Omental fat pad (tissue), 4 donors: Measurements from ENCODE around the gene DIRAS2. TPM values are rescaled to one million over a fixed set of nuclear protein-coding genes. Genes with fewer than 3 reads are reported as not detected.

Experiments used
- ATAC-seq: fragments of 150-250 bp; one replicate; pipeline ENCODE4 v1.9.1; 2016; ENCODE audit warnings: mild to moderate bottlenecking, moderate library complexity; ENCODE audit not compliant: low FRiP score
- DNase-seq: peaks from one replicate; pipeline ENCODE4 v3.0.0-alpha.2; 2019; ENCODE audit warnings: low spot score
- total RNA-seq, 4 donors: library from RNA; depleted of rRNA; stranded (reverse); fragments of >200 nt; gene quantifications; one replicate each; pipeline ENCODE4 v1.1.0, GENCODE V29; 2016
- TF ChIP-seq, protein P1 (sequence below), 3 donors: fragments of 450-650 bp; IDR thresholded peaks; one replicate each; pipeline ENCODE4 v1.5.1; 2016 to 2017; ENCODE audit warnings: antibody characterized with exemption in 3 of 3, mild to moderate bottlenecking in 3 of 3, moderate library complexity in 2 of 3

The DIRAS2 gene
- total RNA-seq, 4 donors from 2014 or later: 0.12 TPM; not detected in 3

DNA sequence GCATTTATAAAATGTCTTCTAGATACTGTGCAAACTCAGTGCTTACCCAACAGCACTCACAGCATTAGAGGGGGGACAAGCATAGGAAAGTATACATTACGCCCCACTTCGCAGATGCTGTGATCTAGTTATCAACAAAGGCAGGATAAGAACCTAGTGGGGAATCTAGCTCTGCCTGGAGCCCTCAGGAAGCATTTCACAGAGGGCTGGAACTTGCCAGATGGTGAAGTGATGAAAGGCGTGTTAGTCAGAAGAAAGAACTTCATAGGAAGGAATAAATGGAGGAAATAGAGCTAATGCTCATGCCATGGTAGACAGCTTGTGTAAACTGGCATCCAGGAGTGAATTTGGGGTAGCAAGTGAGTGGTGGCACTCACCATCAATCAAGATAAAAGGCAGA is 25.8 kb downstream of the DIRAS2 start:
- TF ChIP-seq, protein P1, sequence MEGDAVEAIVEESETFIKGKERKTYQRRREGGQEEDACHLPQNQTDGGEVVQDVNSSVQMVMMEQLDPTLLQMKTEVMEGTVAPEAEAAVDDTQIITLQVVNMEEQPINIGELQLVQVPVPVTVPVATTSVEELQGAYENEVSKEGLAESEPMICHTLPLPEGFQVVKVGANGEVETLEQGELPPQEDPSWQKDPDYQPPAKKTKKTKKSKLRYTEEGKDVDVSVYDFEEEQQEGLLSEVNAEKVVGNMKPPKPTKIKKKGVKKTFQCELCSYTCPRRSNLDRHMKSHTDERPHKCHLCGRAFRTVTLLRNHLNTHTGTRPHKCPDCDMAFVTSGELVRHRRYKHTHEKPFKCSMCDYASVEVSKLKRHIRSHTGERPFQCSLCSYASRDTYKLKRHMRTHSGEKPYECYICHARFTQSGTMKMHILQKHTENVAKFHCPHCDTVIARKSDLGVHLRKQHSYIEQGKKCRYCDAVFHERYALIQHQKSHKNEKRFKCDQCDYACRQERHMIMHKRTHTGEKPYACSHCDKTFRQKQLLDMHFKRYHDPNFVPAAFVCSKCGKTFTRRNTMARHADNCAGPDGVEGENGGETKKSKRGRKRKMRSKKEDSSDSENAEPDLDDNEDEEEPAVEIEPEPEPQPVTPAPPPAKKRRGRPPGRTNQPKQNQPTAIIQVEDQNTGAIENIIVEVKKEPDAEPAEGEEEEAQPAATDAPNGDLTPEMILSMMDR (IDR thresholded peaks at IDR 0.05): no peak
- DNase-seq: no peak
- ATAC-seq: no peak

DNA sequence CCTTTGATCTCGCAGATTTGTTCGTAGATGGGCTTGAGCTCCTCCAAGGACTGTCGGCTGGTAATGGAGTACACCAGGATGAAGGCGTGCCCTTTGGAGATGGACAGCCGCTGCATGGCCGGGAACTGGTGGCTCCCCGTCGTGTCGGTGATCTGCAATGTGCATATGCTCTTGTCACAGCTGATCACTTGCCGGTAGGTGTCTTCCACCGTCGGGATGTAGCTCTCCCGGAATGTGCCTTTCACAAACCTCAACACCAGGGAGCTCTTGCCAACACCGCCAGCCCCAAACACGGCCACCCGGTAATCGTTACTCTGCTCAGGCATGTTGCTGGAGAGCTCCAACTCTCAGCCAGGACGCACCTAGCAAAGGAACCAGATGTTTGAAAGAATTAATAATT is 29.1 kb downstream of the DIRAS2 start:
- ATAC-seq: no peak
- TF ChIP-seq, protein P1 (IDR thresholded peaks at IDR 0.05): no peak
- no peak for DNase-seq

DNA sequence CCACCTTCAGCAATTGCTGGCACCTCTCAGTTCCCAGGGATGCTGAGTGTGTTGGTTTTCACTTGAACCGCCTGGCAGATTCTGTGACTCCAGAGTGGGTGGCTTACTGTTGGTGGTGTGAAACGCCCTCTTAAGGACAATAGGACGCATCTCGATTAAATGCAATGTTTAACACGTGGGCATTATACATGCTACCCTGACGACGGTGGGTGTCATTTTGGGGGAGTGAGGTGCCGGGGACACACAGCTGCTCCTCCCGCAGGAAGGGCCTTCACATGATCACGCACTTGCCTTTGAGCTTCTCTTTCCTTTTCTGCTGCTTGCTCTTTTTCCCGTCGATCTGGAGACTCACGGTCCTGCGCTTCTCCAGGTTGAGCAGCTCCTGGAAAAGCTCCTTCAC is 29.7 kb downstream of the DIRAS2 start:
- TF ChIP-seq, protein P1 (IDR thresholded peaks at IDR 0.05): no peak

DNA sequence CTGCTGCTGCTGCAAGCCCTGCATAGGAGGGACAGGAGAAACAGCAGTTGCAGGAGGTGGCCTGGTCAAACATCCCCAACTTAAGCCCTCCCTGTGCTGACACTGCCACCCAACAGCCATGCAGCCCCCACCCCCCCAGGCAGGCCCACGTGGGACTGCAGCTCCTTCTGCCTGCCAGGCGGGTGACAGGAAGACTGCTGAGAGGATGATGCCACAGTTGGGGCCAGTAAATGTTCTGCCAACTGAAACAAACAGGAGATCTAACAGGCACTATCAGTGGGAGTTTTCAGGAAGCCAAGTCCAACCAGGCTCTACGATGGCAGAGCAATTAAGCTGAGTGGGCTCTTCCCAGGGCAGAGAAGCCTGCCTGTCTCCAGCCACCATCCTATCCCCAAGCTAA is 31.1 kb downstream of the DIRAS2 start:
- TF ChIP-seq, protein P1 (IDR thresholded peaks at IDR 0.05): no peak

More for the DNA sequence above, 29.7 kb downstream of the DIRAS2 start:
- no peak for ATAC-seq
- DNase-seq: no peak

DNA sequence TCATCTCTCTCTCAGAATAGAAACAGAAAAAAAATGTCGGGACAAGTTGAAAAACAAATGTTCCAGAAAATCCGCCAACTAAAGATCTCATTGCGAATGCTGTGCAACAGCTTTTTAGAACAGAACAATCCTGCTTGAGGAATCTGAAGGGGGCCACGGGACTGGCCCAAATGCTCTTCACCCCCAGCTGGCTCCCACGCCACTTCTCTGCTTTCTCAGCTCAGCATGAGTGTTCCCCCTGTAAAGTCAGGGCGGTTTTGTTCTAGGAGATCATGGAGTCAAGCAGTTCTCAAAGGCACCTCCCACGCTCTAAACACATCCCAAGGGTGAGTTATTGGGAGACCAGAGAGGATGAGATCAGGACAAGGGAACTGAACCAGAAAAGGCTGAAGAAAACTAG is 31.5 kb downstream of the DIRAS2 start:
- DNase-seq (no peak), ATAC-seq (no peak)
- TF ChIP-seq, protein P1 (IDR thresholded peaks at IDR 0.05): no peak

More for the DNA sequence above, 31.1 kb downstream of the DIRAS2 start:
- DNase-seq (no peak), ATAC-seq (no peak)

DNA sequence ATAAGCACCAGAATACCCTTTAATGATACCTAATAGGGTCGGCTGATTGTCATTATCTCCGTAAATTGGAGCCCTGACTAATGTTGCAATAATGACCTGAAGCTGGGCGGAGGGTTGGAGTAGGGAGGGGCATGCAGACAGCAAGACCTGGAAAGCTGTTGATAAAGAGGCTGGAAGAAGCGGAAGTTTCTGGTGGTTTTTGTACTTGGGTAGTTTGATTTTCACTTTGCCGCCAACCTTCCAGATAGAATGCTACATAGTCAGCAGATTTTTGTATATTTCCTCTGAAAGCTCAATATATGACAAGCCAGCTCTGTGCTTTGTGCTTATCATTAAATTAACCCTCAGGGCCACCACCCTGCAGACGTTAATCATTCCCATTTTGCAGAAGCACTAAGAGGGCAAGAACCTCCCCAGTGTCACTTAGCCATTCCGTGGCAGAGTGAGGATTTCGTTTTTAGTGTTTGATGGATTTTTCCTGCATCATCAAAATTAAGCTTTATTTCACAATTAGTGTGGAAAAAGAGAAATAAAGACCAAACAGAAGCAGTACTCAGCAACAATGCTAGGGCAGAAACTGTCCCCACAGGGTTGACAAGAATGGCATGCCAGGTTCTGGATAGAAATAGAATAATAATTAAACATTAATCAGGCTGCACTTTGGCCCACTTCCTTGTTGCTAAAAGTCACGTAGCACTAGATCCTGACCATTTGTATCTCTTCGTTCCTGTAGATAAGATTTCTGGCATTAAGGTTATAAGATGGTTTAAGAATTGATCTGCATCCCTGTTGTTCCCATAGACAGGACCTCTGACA is 34.7 kb downstream of the DIRAS2 start:
- no peak for DNase-seq
- TF ChIP-seq, protein P1 (IDR thresholded peaks at IDR 0.05): no peak
- no peak for ATAC-seq

DNA sequence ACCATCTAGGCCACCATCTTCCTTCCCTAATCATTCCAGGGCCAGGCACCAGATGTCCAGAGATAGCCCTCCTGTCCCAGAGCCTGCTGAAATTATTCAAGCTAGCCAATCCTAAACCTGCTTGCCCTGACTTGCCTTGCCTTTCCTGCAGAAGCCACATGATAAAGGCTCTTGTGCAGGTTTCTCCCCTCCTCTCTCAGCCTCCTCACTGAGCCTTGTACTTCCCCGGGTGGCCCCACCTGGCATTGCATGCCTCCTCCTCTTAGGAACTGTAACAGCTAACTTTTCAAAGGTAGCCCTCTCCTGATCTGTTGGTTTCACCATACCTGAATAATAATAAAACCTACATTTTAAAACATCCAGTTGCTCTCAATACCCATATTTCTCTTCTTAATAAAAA is 42.6 kb downstream of the DIRAS2 start:
- DNase-seq (no peak), ATAC-seq (no peak)
- TF ChIP-seq, protein P1 (IDR thresholded peaks at IDR 0.05): no peak
